ENCODE measurements around the gene ZMIZ2.

The ZMIZ2 gene

GRCh38 chr7:44805950-44806349 lies 57.3 kb downstream of the ZMIZ2 start:
- H3K27me3 ChIP-seq: no peaks in the 10 kb centered on the region
- no peaks in the 10 kb centered on the region for H3K9me3 ChIP-seq (replicated peaks in 1 of 11)
- H3K27ac ChIP-seq: no peak overlapping the region
- peaks cover 0 to 29% (median 0%) of the 10 kb centered on the region in 10 experiments; a peak in 4 of 20 replicates for H3K4me1 ChIP-seq
- peaks cover 30 to 61% (median 54%) of the 10 kb centered on the region in 11 experiments for H4K20me1 ChIP-seq
- no peak overlapping the region for H3K4me2 ChIP-seq
- H3K9ac ChIP-seq: no peak overlapping the region
- H3K4me3 ChIP-seq: no peak overlapping the region
- no peak for TF ChIP-seq Cebpa-rat (IDR thresholded peaks at IDR 0.05)
- peaks cover 36 to 46% (median 41%) of the 10 kb centered on the region in 11 experiments for H3K36me3 ChIP-seq

GRCh38 chr7:44808914-44809393 lies 60.3 kb downstream of the ZMIZ2 start:
- Histone ChIP-seq H3K4me1 (peaks cover 0 to 5% (median 0%) of the 10 kb centered on the region in 10 experiments; a peak in 2 of 20 replicates), H3K9ac (no peak overlapping the region), H3K9me3 (replicated peaks in 1 of 11) (no peaks in the 10 kb centered on the region), H3K27ac (no peak overlapping the region), H4K20me1 (peaks cover 2 to 31% (median 24%) of the 10 kb centered on the region in 11 experiments; a peak in 20 of 22 replicates), H3K36me3 (peaks cover 7 to 17% (median 13%) of the 10 kb centered on the region in 11 experiments), H3K27me3 (no peaks in the 10 kb centered on the region), H3K4me2 (no peak overlapping the region), H3K4me3 (no peak overlapping the region)
- TF ChIP-seq Cebpa-rat (IDR thresholded peaks at IDR 0.05): no peak

GRCh38 chr7:44811093-44811492 lies 62.4 kb downstream of the ZMIZ2 start:
- Histone ChIP-seq H3K4me2 (no peak overlapping the region), H4K20me1 (peaks cover 0 to 10% (median 2%) of the 10 kb centered on the region in 11 experiments; a peak in 5 of 22 replicates), H3K36me3 (0 out of 22 replicates have a peak, but pooled peaks cover 0 to 3% (median 0%) of the 10 kb centered on the region in 11 experiments), H3K27me3 (no peaks in the 10 kb centered on the region), H3K27ac (no peak overlapping the region), H3K4me1 (no peaks in the 10 kb centered on the region), H3K4me3 (no peak overlapping the region), H3K9ac (no peak overlapping the region), H3K9me3 (replicated peaks in 1 of 11) (no peaks in the 10 kb centered on the region)
- no peak for TF ChIP-seq Cebpa-rat (IDR thresholded peaks at IDR 0.05)

GRCh38 chr7:44811571-44811970 lies 62.9 kb downstream of the ZMIZ2 start:
- Histone ChIP-seq H3K4me3 (no peak overlapping the region), H3K4me2 (no peak overlapping the region), H3K27ac (no peak overlapping the region), H3K4me1 (no peaks in the 10 kb centered on the region), H4K20me1 (peaks cover 0 to 5% (median 0%) of the 10 kb centered on the region in 11 experiments; a peak in 2 of 22 replicates), H3K36me3 (no peaks in the 10 kb centered on the region), H3K9ac (no peak overlapping the region), H3K9me3 (replicated peaks in 1 of 11) (no peaks in the 10 kb centered on the region), H3K27me3 (no peaks in the 10 kb centered on the region)
- no peak for TF ChIP-seq Cebpa-rat (IDR thresholded peaks at IDR 0.05)

GRCh38 chr7:44814919-44815318 lies 66.3 kb downstream of the ZMIZ2 start:
- no peak overlapping the region for H3K4me2 ChIP-seq
- H3K4me1 ChIP-seq: no peaks in the 10 kb centered on the region

GRCh38 chr7:44819292-44819691 lies 70.6 kb downstream of the ZMIZ2 start:
- Histone ChIP-seq H3K4me2 (no peak overlapping the region), H3K27me3 (no peaks in the 10 kb centered on the region), H3K4me1 (peaks cover 0 to 31% (median 15%) of the 10 kb centered on the region in 10 experiments; a peak in 14 of 20 replicates), H3K4me3 (no peak overlapping the region), H3K36me3 (peaks cover 0 to 9% (median 0%) of the 10 kb centered on the region in 11 experiments; a peak in 4 of 22 replicates), H4K20me1 (peaks cover 0 to 7% (median 0%) of the 10 kb centered on the region in 11 experiments; a peak in 3 of 22 replicates), H3K27ac (no peak overlapping the region), H3K9me3 (replicated peaks in 1 of 11) (no peaks in the 10 kb centered on the region), H3K9ac (no peak overlapping the region)
- TF ChIP-seq Cebpa-rat (IDR thresholded peaks at IDR 0.05): no peak

More at GRCh38 chr7:44814919-44815318, 66.3 kb downstream of the ZMIZ2 start:
- H3K4me3 ChIP-seq: no peak overlapping the region
- no peak for TF ChIP-seq Cebpa-rat (IDR thresholded peaks at IDR 0.05)
- H4K20me1 ChIP-seq: no peaks in the 10 kb centered on the region
- no peak overlapping the region for H3K9ac ChIP-seq
- no peaks in the 10 kb centered on the region for H3K36me3 ChIP-seq
- H3K27me3 ChIP-seq: no peaks in the 10 kb centered on the region
- no peaks in the 10 kb centered on the region for H3K9me3 ChIP-seq (replicated peaks in 1 of 11)
- no peak overlapping the region for H3K27ac ChIP-seq
